OCI-LY1 (cell line): ENCODE data around the gene PKIG.

ENCODE experiments used
- H2AFZ ChIP-seq: fragments of 200-600 bp; sonication (generic), shearing (Covaris generic); 2 replicates; pipeline ENCODE4 v1.6.0; 2014; ENCODE audit warnings: antibody characterized with exemption, mild to moderate bottlenecking, low read length
- H3F3A ChIP-seq: fragments of 200-600 bp; sonication (generic), shearing (Covaris generic); 2 replicates; pipeline ENCODE4 v1.6.0; 2014; ENCODE audit warnings: mild to moderate bottlenecking, antibody characterized with exemption, low read length, moderate library complexity; ENCODE audit not compliant: insufficient read depth
- H3K27ac ChIP-seq: fragments of 200-600 bp; sonication (generic); 2 replicates; pipeline ENCODE4 v1.5.1; 2014; ENCODE audit warnings: low read length, mixed run types, mild to moderate bottlenecking, low read depth; ENCODE audit not compliant: poor library complexity, severe bottlenecking
- H3K27me3 ChIP-seq: fragments of 200-600 bp; sonication (generic); 2 replicates; pipeline ENCODE4 v1.6.0; 2014; ENCODE audit warnings: antibody characterized with exemption, mild to moderate bottlenecking, low read length, moderate library complexity; ENCODE audit not compliant: insufficient read depth
- H3K36me3 ChIP-seq: fragments of 200-600 bp; sonication (generic); 2 replicates; pipeline ENCODE4 v1.6.1; 2014; ENCODE audit warnings: mild to moderate bottlenecking, antibody characterized with exemption, low read length, moderate library complexity, mixed read lengths; ENCODE audit not compliant: insufficient read depth
- H3K4me1 ChIP-seq: fragments of 200-600 bp; sonication (generic); 2 replicates; pipeline ENCODE4 v1.5.1; 2014; ENCODE audit warnings: mild to moderate bottlenecking, low read length, moderate library complexity; ENCODE audit not compliant: insufficient read depth, severe bottlenecking
- H3K4me2 ChIP-seq: fragments of 200-600 bp; sonication (generic), shearing (Covaris generic); 2 replicates; pipeline ENCODE4 v1.6.1; 2014; ENCODE audit warnings: low read length
- H3K4me3 ChIP-seq: fragments of 200-600 bp; sonication (generic); 2 replicates; pipeline ENCODE4 v1.5.1; 2014; ENCODE audit warnings: low read length, low read depth, mild to moderate bottlenecking, mixed read lengths; ENCODE audit not compliant: poor library complexity, severe bottlenecking
- H3K79me2 ChIP-seq: fragments of 200-600 bp; shearing (Covaris generic); 2 replicates; pipeline ENCODE4 v1.6.1; 2016; ENCODE audit warnings: mixed run types, low read length, mixed read lengths; ENCODE audit not compliant: insufficient read depth
- H3K9ac ChIP-seq: fragments of 200-600 bp; sonication (generic), shearing (Covaris generic); 2 replicates; pipeline ENCODE4 v1.6.1; 2014; ENCODE audit warnings: mild to moderate bottlenecking, low read length, mixed read lengths
- H3K9me2 ChIP-seq: fragments of 200-600 bp; sonication (generic), shearing (Covaris generic); 2 replicates; pipeline ENCODE4 v1.6.1; 2014; ENCODE audit warnings: low read depth, mild to moderate bottlenecking, low read length, mixed read lengths
- H3K9me3 ChIP-seq: fragments of 200-600 bp; shearing (Covaris generic); 2 replicates; pipeline ENCODE4 v1.6.1; 2014; ENCODE audit warnings: low read length, mixed read lengths
- H4K20me1 ChIP-seq: fragments of 200-600 bp; sonication (generic), shearing (Covaris generic); 2 replicates; pipeline ENCODE4 v1.6.0; 2016; ENCODE audit warnings: mild to moderate bottlenecking, low read length; ENCODE audit not compliant: insufficient read depth
- EZH2 ChIP-seq: fragments of 200-600 bp; sonication (generic), shearing (Covaris generic); IDR thresholded peaks from 2 replicates; pipeline ENCODE4 v1.8.0; 2017; ENCODE audit warnings: borderline replicate concordance, mixed run types, mild to moderate bottlenecking, antibody characterized with exemption, low read length, moderate library complexity, mixed read lengths
- TF ChIP-seq, protein P1 (sequence below): fragments of 200-600 bp; sonication (generic), shearing (Covaris generic); IDR thresholded peaks from 2 replicates; pipeline ENCODE4 v1.5.1; 2017; ENCODE audit warnings: mild to moderate bottlenecking, antibody characterized with exemption, low read length, moderate library complexity, mixed read lengths

Gene PKIG

DNA sequence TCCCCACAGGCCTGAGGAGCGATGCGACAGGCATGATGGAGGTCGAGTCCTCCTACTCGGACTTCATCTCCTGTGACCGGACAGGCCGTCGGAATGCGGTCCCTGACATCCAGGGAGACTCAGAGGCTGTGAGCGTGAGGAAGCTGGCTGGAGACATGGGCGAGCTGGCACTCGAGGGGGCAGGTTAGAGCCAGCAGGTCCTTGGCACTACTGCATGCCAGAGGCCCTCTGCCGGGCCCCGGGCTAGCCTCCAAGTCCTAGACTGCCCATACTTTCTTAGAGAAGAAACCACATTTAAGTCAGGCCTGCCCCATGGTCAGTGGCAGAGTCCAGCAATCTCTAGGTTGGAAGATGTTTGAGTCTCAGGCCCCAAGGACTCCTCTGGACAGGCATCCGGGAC is 32.1 kb downstream of the PKIG start:
- Histone ChIP-seq H3K27ac (peak overlapping the region; percentile 99), H3K27me3 (no peaks in the 10 kb centered on the region), H3K9me3 (no peaks in the 10 kb centered on the region), H4K20me1 (no peaks in the 10 kb centered on the region), H3K36me3 (peaks cover 43% of the 10 kb centered on the region; the same call in 1 of the 2 replicates), H3K4me1 (peaks cover 79% of the 10 kb centered on the region), H3K9me2 (no peaks in the 10 kb centered on the region), H3K79me2 (no peaks in the 10 kb centered on the region), H3K9ac (peak overlapping the region; percentile 44), H2AFZ (no peak overlapping the region), H3F3A (no peaks in the 10 kb centered on the region), H3K4me2 (peak overlapping the region; percentile 44), H3K4me3 (no peak overlapping the region)
- no peak for TF ChIP-seq EZH2
- TF ChIP-seq, protein P1, sequence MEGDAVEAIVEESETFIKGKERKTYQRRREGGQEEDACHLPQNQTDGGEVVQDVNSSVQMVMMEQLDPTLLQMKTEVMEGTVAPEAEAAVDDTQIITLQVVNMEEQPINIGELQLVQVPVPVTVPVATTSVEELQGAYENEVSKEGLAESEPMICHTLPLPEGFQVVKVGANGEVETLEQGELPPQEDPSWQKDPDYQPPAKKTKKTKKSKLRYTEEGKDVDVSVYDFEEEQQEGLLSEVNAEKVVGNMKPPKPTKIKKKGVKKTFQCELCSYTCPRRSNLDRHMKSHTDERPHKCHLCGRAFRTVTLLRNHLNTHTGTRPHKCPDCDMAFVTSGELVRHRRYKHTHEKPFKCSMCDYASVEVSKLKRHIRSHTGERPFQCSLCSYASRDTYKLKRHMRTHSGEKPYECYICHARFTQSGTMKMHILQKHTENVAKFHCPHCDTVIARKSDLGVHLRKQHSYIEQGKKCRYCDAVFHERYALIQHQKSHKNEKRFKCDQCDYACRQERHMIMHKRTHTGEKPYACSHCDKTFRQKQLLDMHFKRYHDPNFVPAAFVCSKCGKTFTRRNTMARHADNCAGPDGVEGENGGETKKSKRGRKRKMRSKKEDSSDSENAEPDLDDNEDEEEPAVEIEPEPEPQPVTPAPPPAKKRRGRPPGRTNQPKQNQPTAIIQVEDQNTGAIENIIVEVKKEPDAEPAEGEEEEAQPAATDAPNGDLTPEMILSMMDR, result no peak

DNA sequence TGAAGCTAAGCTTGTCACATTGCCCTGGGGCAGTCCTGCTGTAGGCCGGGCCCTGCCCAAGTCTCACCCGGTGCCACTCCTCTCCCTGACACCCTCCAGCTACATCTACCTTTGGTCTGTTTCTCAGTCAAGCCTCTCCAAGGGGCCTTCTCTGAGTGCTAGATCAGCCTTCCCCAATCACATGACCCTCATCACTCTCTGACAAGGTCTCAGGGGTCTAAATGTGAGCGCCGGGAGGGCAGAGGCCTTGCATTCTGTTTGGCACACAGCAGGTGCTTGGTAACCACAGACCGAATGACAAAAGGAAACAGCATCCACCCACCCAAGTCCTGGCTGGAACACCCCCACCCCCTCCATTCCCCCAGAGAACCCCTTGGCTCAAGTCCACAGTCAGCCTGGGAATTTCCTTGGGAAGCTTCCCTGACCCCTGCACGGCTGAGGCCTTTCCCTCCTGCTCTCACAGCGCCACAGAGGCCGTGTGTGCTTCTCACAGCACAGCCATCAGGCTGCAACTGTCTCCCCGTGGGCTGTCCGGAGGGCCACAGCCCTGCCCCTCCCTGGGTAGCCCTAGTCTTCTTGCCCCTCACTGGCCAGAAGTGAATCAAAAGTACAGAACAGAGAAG is 32.9 kb downstream of the PKIG start:
- no peaks in the 10 kb centered on the region for H3K9me2 ChIP-seq
- H3K4me3 ChIP-seq, result no peak overlapping the region
- H3K36me3 ChIP-seq, result peaks cover 50% of the 10 kb centered on the region; the same call in 1 of the 2 replicates
- H4K20me1 ChIP-seq, result no peaks in the 10 kb centered on the region
- H3K27me3 ChIP-seq, result no peaks in the 10 kb centered on the region
- no peaks in the 10 kb centered on the region for H3F3A ChIP-seq
- no peaks in the 10 kb centered on the region for H3K79me2 ChIP-seq
- peak overlapping the region; percentile 44 for H3K4me2 ChIP-seq
- peak overlapping the region; percentile 99 for H3K27ac ChIP-seq
- TF ChIP-seq, protein P1, result peak; percentile 6; the same call in 1 of the 2 replicates
- no peak for TF ChIP-seq EZH2
- H3K9ac ChIP-seq, result peak overlapping the region; percentile 44
- H3K4me1 ChIP-seq, result peaks cover 72% of the 10 kb centered on the region
- no peaks in the 10 kb centered on the region for H3K9me3 ChIP-seq
- no peak overlapping the region for H2AFZ ChIP-seq

DNA sequence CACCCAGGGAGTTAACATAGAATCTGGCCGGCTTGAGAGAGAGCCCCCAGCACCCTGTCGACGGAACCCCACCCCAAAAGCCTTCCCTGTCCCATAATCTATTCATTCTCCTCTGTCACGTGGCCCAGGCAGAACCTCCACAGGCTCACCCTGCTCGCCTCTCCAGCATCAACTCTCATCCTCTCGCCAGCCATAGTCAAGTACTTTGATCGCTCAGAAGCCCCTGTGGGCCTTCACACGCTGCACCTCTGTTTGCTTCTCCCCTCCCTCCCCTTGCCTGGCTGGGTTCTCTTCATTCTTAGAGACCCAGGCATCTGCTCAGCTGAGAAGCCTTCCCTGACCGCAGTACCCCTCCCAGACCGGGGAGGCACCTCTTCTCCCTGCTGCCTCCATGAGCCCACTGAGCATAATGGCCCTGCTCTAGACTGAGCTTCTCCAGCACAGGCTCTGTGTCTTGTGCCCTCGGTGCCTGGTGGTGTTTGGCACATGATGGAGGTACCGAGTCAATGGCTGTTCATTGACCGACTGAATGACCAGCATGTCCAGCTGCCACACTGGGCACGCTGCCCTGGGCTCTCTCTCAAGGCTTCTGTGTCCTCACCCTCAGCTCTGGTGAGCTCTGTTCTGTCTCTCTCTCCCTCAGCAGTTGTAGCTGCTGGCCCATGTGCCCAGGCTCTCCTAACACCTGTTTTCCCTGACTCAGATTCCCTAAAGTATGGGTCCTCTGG is 33.7 kb downstream of the PKIG start:
- H3K4me2 ChIP-seq, result peak overlapping the region; percentile 44
- H3K27ac ChIP-seq, result peak overlapping the region; percentile 99
- peaks cover 58% of the 10 kb centered on the region; the same call in 1 of the 2 replicates for H3K36me3 ChIP-seq
- H3K4me3 ChIP-seq, result no peak overlapping the region
- no peaks in the 10 kb centered on the region for H3K9me3 ChIP-seq
- no peaks in the 10 kb centered on the region for H3F3A ChIP-seq
- H2AFZ ChIP-seq, result no peak overlapping the region
- H4K20me1 ChIP-seq, result no peaks in the 10 kb centered on the region
- H3K79me2 ChIP-seq, result no peaks in the 10 kb centered on the region
- peaks cover 64% of the 10 kb centered on the region for H3K4me1 ChIP-seq
- no peaks in the 10 kb centered on the region for H3K9me2 ChIP-seq
- no peaks in the 10 kb centered on the region for H3K27me3 ChIP-seq
- peak overlapping the region; percentile 44 for H3K9ac ChIP-seq
- TF ChIP-seq EZH2, result no peak
- TF ChIP-seq, protein P1, result no peak
